ENCODE results near the gene NFAT5. TPM values are rescaled to one million over a fixed set of nuclear protein-coding genes. Genes with fewer than 3 reads are reported as not detected.
A peak's percentile ranks its signal among the peaks of the same experiment; 100 is the strongest.

Gene NFAT5
- total and polyA plus RNA-seq, 7 donors: 1.6 to 27.9 (median 18.8) TPM

DNA sequence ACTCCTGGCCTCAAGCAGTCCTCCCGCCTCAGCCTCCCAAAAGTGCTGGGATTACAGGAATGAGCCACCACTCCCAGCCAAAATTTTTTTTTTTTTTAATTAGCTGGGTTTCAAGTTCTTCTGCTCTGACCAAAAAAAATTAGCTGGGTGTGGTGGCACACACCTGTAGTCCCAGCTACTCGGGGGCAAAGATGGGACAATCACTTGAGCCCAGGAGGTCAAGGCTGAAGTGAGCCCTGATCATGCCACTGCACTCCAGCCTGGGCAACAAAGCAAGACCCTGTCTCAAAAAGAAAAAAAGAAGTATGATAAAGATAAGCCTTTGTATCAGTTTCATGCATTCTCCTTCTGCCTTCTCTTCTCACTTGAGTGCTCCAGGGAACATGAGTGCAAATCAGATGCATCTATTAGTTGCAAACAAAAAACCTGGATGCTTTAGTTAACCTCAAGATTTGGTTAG lies 158.7 kb downstream of the NFAT5 start:
- intact Hi-C loops (cut with DNase I): no loop called here
- DNase-seq (no peak), ATAC-seq (no peak)
- TF ChIP-seq, protein P1, sequence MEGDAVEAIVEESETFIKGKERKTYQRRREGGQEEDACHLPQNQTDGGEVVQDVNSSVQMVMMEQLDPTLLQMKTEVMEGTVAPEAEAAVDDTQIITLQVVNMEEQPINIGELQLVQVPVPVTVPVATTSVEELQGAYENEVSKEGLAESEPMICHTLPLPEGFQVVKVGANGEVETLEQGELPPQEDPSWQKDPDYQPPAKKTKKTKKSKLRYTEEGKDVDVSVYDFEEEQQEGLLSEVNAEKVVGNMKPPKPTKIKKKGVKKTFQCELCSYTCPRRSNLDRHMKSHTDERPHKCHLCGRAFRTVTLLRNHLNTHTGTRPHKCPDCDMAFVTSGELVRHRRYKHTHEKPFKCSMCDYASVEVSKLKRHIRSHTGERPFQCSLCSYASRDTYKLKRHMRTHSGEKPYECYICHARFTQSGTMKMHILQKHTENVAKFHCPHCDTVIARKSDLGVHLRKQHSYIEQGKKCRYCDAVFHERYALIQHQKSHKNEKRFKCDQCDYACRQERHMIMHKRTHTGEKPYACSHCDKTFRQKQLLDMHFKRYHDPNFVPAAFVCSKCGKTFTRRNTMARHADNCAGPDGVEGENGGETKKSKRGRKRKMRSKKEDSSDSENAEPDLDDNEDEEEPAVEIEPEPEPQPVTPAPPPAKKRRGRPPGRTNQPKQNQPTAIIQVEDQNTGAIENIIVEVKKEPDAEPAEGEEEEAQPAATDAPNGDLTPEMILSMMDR (IDR thresholded peaks at IDR 0.05): no peak
- Histone ChIP-seq H3K4me3 (peak overlapping the region; percentile 78), H3K27ac (peak overlapping the region; percentile 80), H3K27me3 (ENCODE audit: insufficient read depth in 3 of 3, low read length in 2 of 3) (no peaks in the 10 kb centered on the region), H3K9me3 (no peaks in the 10 kb centered on the region), H3K36me3 (ENCODE audit: insufficient read depth in 1 of 2, low read depth in 1 of 2) (peaks cover 0 to 25% of the 10 kb centered on the region in 2 donors), H3K4me1 (peaks cover 18% of the 10 kb centered on the region)
- 92 to 96% (median 95%) methylated on average over 2 of the region's 2 CpGs for WGBS, 3 donors

GRCh38 chr16:69724981-69725479 lies 159.3 kb downstream of the NFAT5 start:
- WGBS, 3 donors: 39 to 40% (median 40%) methylated on average over 6 of the region's 6 CpGs
- Histone ChIP-seq H3K9me3 (no peaks in the 10 kb centered on the region), H3K4me1 (peaks cover 18% of the 10 kb centered on the region), H3K36me3 (ENCODE audit: insufficient read depth in 1 of 2, low read depth in 1 of 2) (peaks cover 0 to 19% of the 10 kb centered on the region in 2 donors), H3K4me3 (peak overlapping the region; percentile 78), H3K27ac (peak overlapping the region; percentile 80), H3K27me3 (ENCODE audit: insufficient read depth in 3 of 3, low read length in 2 of 3) (no peaks in the 10 kb centered on the region)
- ATAC-seq (no peak), DNase-seq (no peak)
- intact Hi-C loops (cut with DNase I): no loop called here
- TF ChIP-seq, protein P1 (IDR thresholded peaks at IDR 0.05): no peak

DNA sequence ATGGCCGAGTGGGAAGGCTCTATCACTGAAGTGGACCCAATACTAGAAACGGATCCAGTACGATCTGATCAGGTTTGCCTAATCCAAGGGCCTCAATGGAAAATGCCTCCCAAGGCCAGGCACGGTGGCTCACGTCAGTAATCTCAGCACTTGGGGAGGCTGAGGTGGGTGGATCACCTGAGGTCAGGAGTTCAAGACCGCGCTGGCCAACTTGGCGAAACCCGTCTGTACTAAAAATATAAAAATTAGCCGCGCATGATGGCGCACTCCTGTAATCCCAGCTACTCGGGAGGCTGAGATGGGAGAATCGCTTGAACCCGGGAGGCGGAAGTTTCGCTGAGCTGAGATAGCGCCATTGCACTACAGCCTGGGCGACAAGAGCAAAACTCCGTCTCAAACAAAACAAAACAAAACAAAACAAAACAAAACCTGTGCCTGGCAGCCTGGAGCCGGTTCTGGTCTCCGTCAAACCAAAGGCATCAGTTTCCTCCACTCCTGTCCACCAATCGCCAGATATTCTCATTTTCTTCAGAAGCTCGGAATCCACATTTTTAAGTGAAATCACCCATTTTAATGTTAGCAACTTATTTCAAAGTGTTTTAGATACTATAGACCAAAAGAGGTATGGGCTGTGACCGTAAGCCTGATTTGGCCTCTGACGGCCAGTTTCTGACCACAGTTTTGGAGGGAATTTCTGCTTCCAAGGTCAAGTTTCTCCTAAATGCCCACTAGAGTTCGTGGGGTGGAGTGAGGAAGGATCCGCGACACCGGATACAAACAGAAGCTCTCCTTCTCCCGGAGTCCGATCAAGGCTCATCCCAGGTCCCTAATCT lies 159.9 kb downstream of the NFAT5 start:
- Histone ChIP-seq H3K4me1 (peaks cover 18% of the 10 kb centered on the region), H3K36me3 (ENCODE audit: insufficient read depth in 1 of 2, low read depth in 1 of 2) (peaks cover 0 to 17% of the 10 kb centered on the region in 2 donors), H3K27me3 (ENCODE audit: insufficient read depth in 3 of 3, low read length in 2 of 3) (no peaks in the 10 kb centered on the region), H3K4me3 (peak overlapping the region; percentile 78), H3K9me3 (no peaks in the 10 kb centered on the region), H3K27ac (peak overlapping the region; percentile 80)
- TF ChIP-seq, protein P1 (IDR thresholded peaks at IDR 0.05): no peak
- 66 to 70% (median 66%) methylated on average over 32 of the region's 32 CpGs for WGBS, 3 donors
- intact Hi-C loops (cut with DNase I): no loop called here
- peak in 1 of 4 donors; percentile 10 for ATAC-seq
- DNase-seq: no peak

DNA sequence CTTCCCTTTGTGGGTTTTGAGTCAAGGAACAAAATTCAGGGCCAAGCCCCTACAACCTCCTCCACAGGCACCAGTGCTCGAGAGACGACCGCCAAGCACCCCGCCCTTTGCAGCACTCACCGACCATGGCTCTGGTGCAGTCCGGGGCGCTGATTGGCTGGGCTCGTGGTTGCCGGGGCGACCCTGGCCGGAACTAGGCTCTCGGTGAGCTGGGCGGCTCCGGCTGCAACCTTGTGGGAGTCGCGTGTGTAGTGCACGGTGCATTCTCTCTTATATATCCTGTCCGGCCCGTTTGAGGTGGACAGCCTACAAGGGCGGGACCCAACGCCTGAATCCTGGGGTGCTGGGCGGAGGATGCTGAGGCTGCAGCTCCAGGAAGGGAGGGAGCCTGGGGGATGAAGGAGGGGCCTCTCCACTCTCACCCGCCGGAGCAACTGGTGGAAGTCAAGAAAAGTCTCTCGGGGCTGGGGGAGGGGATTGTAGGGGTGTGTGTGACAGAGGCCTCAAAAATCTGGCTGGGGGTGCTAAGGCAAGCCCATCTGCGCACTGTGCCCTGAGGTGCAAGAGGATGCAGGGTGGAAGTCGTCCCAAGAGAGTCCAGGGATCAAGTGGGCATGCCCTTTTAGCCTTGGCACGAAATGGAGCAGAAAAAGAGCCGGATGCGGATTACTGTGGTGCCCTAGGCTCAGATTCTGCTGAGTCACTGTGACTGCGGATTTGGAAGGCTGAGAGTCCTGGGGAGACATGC lies 160.7 kb downstream of the NFAT5 start, which contains the start of gene NQO1:
Gene NQO1, minus strand, starts transcription at position 248 of the 748 bp plus-strand sequence. Its CDS starts 121 bp downstream, at position 127.
- no peaks in the 10 kb centered on the region for H3K27me3 ChIP-seq (ENCODE audit: insufficient read depth in 3 of 3, low read length in 2 of 3)
- intact Hi-C loops (cut with DNase I): no loop called here
- H3K9me3 ChIP-seq: no peaks in the 10 kb centered on the region
- peak within 1 kb of the TSS; percentile 78 for H3K4me3 ChIP-seq
- 1 to 2% (median 1%) methylated on average over 31 of the region's 31 CpGs for WGBS, 3 donors
- ATAC-seq (peak; percentile 94 to 96 (median 95)), DNase-seq (peak; percentile 94 to 95)
- TF ChIP-seq, protein P1 (IDR thresholded peaks at IDR 0.05): no peak
- H3K4me1 ChIP-seq: peaks cover 18% of the 10 kb centered on the region
- H3K36me3 ChIP-seq (ENCODE audit: insufficient read depth in 1 of 2, low read depth in 1 of 2): peaks cover 0 to 17% of the 10 kb centered on the region in 2 donors
- peak within 1 kb of the TSS; percentile 80 for H3K27ac ChIP-seq

Measured in psoas muscle (tissue), 8 donors.